Activated naive CD8-positive, alpha-beta T cell treated with anti-CD3 and anti-CD28 coated beads for 36 hours (primary cell): Measurements from ENCODE around the gene RCSD1. TPM values are rescaled to one million over a fixed set of nuclear protein-coding genes. Genes with fewer than 3 reads are reported as not detected.
"Not testable (repeated sequence)": the region's sequence is repeated elsewhere in the genome, so short reads cannot be mapped to it uniquely, and the experiment has no call there.

Experiments used
- DNase-seq: peaks from one replicate; pipeline ENCODE4 v3.0.0; 2021
- H3K27ac Mint-ChIP-seq: one replicate; pipeline ENCODE4 v1.8.0; 2022; ENCODE audit warnings: mild to moderate bottlenecking, moderate library complexity, mixed read lengths
- H3K27me3 Mint-ChIP-seq: one replicate; pipeline ENCODE4 v1.8.0; 2022; ENCODE audit warnings: mild to moderate bottlenecking, mixed read lengths
- H3K36me3 Mint-ChIP-seq: one replicate; pipeline ENCODE4 v1.8.0; 2021; ENCODE audit warnings: mild to moderate bottlenecking, mixed read lengths
- H3K4me1 Mint-ChIP-seq: one replicate; pipeline ENCODE4 v1.8.0; 2021; ENCODE audit warnings: mixed read lengths
- H3K4me3 Mint-ChIP-seq: one replicate; pipeline ENCODE4 v1.8.0; 2022; ENCODE audit warnings: mild to moderate bottlenecking, moderate library complexity, mixed read lengths
- H3K9me3 Mint-ChIP-seq: one replicate; pipeline ENCODE4 v1.8.0; 2022; ENCODE audit warnings: mixed read lengths
- total RNA-seq, 2 experiments: library from RNA; stranded (reverse); gene quantifications; one replicate each; pipeline ENCODE4 v1.2.3, GENCODE V29; 2021

The RCSD1 gene
- total RNA-seq, 2 experiments from 2014 or later = 56.4 to 58.2 TPM

DNA sequence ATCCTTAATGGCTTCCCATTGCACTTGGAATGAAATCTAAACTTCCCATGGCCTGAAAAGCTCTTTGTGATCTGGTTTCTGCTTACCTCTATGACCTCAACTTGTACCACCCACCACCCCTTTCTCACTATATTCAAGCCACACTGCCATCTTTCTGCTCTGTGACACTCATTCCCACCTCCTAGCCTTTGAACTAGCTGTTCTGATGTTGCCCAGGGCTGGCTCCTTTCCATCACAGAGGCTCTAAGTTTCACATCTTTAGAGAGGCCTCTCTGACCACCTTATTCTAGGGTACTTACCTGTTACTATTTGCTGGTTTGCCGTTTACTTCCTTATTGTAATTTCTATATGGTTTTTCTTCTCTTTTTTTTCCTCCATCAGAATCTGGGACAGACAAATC, 96.0 kb downstream of the RCSD1 start:
- Mint-ChIP-seq H3K4me1 (peaks cover 20% of the 10 kb centered on the region), H3K27me3 (no peaks in the 10 kb centered on the region), H3K4me3 (no peak overlapping the region), H3K9me3 (no peaks in the 10 kb centered on the region), H3K27ac (no peak overlapping the region), H3K36me3 (peaks cover 14% of the 10 kb centered on the region)
- DNase-seq = no peak

DNA sequence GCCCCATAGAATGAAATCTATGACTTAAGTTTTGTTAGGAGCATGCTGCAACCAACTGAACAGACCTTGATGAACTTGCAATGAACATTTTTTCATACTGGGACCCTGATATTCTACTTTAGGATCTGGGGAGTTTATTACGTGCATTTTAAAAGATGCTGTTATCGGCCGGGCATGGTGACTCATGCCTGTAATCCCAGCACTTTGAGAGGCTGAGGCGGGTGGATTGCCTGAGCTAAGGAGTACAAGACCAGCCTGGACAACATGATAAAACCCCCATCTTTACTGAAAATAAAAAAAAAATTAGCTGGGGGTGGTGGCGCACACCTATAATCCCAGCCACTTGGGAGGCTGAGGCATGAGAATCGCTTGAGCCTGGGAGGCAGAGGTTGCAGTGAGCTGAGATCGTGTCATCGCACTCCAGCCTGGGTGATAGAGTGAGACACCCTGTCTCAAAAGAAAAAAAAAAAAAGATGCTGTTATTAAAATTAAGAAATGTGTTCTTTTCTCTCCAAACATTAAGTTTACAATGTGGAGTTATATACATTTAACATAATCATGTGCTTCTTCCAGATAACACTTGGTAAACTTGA, 98.9 kb downstream of the RCSD1 start:
- peaks cover 8% of the 10 kb centered on the region for H3K4me1 Mint-ChIP-seq

DNA sequence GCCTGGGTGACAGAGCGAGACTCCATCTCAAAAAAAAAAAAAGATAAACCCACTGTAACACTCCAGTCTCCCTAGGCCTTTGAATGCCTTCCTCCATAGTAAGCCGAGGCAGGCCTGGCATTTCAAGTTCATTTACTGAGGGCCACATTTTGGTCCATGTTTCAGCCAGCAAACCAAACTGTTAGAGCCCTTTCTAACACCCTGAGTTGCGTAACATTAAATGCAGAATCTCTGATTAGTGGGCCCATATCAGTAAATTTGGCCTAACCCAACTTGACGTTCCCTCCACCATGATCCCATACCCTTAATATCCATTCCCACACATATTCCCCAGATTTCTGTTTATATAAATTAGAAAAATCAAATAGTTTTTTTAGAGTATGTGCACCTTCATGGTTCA, 104.2 kb downstream of the RCSD1 start:
- no peaks in the 10 kb centered on the region for H3K27me3 Mint-ChIP-seq
- H3K4me1 Mint-ChIP-seq = no peaks in the 10 kb centered on the region
- H3K27ac Mint-ChIP-seq = no peak overlapping the region
- H3K36me3 Mint-ChIP-seq = peaks cover 15% of the 10 kb centered on the region
- H3K9me3 Mint-ChIP-seq = peaks cover 4% of the 10 kb centered on the region
- DNase-seq = no peak
- no peak overlapping the region for H3K4me3 Mint-ChIP-seq

More for the DNA sequence above, 98.9 kb downstream of the RCSD1 start:
- Mint-ChIP-seq H3K27me3 (no peaks in the 10 kb centered on the region), H3K36me3 (peaks cover 15% of the 10 kb centered on the region), H3K27ac (no peak overlapping the region), H3K9me3 (no peaks in the 10 kb centered on the region), H3K4me3 (no peak overlapping the region)
- no peak for DNase-seq

DNA sequence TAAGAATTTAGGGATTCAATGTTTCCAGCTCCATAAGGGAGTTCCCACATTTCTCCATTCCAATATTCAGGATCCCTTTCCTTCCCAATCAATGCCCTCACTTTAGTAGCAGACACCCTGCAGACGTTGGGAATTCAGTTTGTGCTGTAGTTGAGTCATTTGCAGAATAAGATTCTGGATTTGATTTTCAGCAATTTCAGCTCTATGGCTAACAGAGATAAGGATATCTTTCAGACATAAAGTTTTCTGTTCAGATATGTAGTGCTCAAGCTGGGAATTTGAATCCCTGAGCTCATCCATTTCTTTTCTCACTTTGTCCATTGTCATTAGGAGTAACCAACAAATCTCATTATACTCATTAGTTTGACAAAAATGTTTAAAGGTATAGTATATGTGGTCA, 104.8 kb downstream of the RCSD1 start:
- Mint-ChIP-seq H3K27me3 (no peaks in the 10 kb centered on the region), H3K4me1 (no peaks in the 10 kb centered on the region), H3K4me3 (no peak overlapping the region), H3K36me3 (peaks cover 16% of the 10 kb centered on the region), H3K27ac (no peak overlapping the region), H3K9me3 (peaks cover 4% of the 10 kb centered on the region)
- DNase-seq = no peak

DNA sequence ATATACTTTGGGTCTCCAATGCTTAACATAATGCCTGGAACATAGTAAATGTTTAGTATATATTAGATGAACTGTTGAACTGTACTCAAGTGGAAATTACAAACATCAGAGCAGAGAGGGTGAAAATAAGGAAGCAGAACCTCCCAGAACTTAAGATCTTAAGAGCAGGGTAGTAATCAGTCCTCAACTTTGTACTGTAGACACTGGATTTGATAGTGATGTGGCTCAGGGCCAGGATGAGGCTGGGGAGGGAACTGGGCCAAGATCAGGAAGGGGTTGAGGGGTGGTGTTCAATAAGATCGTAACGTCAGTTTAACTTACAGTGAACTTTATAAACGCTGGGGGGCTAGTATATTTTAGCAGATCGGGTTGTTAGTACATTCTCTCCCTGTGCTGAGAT, 107.1 kb downstream of the RCSD1 start:
- no peak overlapping the region for H3K27ac Mint-ChIP-seq
- H3K9me3 Mint-ChIP-seq = peaks cover 4% of the 10 kb centered on the region
- no peaks in the 10 kb centered on the region for H3K4me1 Mint-ChIP-seq
- H3K36me3 Mint-ChIP-seq = peaks cover 10% of the 10 kb centered on the region
- no peaks in the 10 kb centered on the region for H3K27me3 Mint-ChIP-seq
- no peak overlapping the region for H3K4me3 Mint-ChIP-seq
- DNase-seq = no peak

DNA sequence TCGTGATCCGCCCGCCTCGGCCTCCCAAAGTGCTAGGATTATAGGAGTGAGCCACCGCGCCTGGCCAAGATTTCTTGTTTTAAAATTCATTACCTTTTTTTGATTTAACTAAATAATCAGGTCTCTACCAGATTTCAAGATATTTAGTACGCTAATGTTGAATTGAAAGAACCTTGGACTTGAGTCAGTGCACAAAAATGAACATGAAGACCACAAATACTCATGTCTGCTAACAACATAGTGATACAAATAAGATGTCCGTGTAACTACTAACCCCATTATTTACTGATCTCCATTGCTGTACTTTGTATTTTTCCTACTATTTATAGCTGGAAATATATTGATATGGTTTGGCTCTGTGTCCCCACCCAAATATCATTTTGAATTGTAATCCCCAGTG, 108.1 kb downstream of the RCSD1 start:
- H3K4me1 Mint-ChIP-seq = peaks cover 6% of the 10 kb centered on the region
- H3K27ac Mint-ChIP-seq = no peak overlapping the region
- no peak overlapping the region for H3K4me3 Mint-ChIP-seq
- DNase-seq = no peak
- peaks cover 10% of the 10 kb centered on the region for H3K36me3 Mint-ChIP-seq
- peaks cover 4% of the 10 kb centered on the region for H3K9me3 Mint-ChIP-seq
- no peaks in the 10 kb centered on the region for H3K27me3 Mint-ChIP-seq

DNA sequence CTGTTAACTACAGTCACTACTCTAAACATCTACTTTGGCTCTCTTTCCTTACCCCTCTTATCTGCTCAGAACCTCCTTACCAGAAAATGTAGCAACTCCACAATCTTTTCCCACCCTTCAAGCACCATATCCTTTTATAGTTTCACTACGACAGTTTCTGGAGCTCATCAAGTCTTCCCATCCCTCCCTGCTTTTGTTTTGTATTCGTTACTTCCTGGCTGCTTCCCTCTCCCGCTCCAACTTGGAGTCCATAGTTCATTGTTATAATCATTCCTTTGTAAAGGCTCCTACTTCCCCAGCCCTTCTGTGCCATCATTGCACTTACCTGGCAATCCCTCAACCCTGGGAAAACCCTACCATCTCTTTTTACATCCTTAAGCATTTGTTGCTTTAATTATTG, 109.7 kb downstream of the RCSD1 start:
- Mint-ChIP-seq H3K4me3 (no peak overlapping the region), H3K9me3 (peaks cover 4% of the 10 kb centered on the region), H3K27me3 (no peaks in the 10 kb centered on the region), H3K36me3 (peaks cover 7% of the 10 kb centered on the region), H3K27ac (no peak overlapping the region), H3K4me1 (peaks cover 7% of the 10 kb centered on the region)
- no peak for DNase-seq

DNA sequence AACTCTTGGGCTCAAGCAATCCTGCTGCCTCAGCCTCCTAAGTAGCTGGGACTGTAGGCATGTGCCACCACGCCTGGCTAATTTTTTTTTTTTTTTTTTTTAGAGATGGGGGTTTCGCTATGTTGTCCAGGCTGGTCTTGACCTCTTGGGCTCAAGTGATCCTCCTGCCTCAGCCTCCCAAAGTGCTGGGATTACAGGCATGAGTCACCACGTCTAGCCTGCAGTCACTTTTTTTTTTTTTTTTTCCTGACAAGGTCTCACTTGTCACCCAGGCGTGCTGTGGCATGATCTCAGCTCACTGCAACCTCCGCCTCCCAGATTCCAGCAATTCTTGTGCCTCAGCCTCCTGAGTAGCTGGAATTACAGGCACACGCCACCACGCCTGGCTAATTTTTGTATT, 111.1 kb downstream of the RCSD1 start:
- DNase-seq, H3K4me1 Mint-ChIP-seq, H3K9me3 Mint-ChIP-seq: not testable (repeated sequence)

DNA sequence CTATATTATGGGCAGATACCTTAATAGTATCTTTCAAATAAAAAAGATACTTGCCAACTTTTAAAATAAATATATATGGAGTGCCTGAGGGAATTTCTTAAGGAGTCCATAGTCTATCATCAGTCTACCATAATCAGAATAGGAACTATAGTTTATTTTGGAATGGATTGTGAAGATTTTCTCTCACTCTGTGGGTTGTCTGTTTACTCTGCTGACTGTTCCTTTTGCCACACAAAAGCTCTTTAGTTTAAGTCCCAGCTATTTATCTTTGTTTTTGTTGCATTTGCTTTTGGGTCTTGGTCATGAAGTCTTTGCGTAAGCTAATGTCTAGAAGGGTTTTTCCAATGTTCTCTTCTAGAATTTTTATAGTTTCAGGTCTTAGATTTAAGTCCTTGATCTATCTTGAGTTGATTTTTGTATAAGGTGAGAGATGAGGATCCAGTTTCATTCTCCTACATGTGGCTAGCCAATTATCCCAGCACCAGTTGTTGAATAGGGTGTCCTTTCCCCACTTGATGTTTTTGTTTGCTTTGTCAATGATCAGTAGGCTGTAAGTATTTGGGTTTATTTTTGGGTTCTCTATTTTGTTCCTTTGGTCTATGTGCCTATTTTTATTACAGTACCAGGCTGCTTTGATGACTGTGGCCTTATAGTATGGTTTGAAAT, 112.5 kb downstream of the RCSD1 start:
- DNase-seq, H3K27ac Mint-ChIP-seq, H3K9me3 Mint-ChIP-seq, H3K4me1 Mint-ChIP-seq, H3K36me3 Mint-ChIP-seq, H3K27me3 Mint-ChIP-seq, H3K4me3 Mint-ChIP-seq: not testable (repeated sequence)

More for the DNA sequence above, 111.1 kb downstream of the RCSD1 start:
- H3K27me3 Mint-ChIP-seq, H3K27ac Mint-ChIP-seq, H3K4me3 Mint-ChIP-seq, H3K36me3 Mint-ChIP-seq: not testable (repeated sequence)

DNA sequence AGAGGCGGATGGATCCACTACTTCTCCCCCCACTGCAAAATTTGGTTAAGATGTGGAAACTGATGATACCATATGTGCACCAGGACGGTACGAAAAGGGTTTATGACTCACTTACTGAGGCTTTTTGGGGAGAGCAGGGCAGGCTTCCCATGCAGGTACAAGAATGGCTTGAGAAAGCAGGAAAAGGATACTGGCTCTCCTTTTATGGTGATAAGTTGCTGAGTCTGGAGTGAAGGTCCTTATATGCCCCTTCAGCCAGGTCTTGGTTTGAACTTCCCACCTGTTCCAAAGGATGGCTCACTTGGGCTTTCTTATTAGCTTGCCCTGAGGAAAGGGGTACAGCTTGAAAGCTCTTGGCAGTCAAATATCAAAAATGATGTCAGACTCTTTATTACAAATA, 114.9 kb downstream of the RCSD1 start:
- peaks cover 12% of the 10 kb centered on the region for H3K4me1 Mint-ChIP-seq
- no peak overlapping the region for H3K27ac Mint-ChIP-seq
- no peaks in the 10 kb centered on the region for H3K9me3 Mint-ChIP-seq
- no peak for DNase-seq
- peaks cover 1% of the 10 kb centered on the region for H3K36me3 Mint-ChIP-seq
- no peaks in the 10 kb centered on the region for H3K27me3 Mint-ChIP-seq
- no peak overlapping the region for H3K4me3 Mint-ChIP-seq

DNA sequence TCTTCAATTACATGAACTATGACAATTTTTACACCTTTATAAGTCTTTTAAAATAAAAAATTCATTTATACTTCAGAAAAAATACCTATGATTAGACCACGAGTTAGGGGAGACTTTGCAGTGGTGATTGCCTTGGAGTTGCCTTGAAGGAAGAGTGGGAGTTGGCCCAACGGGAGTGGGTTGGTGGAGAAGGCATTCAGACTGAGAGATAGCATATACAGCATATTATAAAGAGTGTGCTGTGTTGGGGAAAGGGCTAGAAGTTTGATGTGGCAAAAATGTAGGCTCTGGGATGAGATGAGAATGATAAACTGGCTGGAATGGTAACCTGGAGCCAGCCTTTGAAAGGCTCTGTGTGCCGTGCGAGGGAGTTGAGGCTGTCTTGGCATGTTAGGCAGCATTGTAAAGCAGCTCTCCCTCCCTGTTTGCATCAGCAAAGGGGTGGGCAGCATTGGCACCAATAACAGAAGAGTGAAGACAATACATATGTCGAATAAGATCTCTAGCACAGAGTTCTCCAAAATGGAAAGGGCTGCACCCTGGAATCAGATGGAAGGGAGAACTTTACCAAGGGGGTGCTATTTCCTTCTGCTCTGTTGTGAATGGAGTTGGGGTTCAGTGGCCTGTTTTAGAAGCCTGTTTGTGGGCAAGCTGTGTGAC, 116.1 kb downstream of the RCSD1 start:
- H3K36me3 Mint-ChIP-seq = no peaks in the 10 kb centered on the region
- no peaks in the 10 kb centered on the region for H3K27me3 Mint-ChIP-seq
- H3K4me3 Mint-ChIP-seq = no peak overlapping the region
- no peak overlapping the region for H3K27ac Mint-ChIP-seq
- H3K4me1 Mint-ChIP-seq = peaks cover 12% of the 10 kb centered on the region
- DNase-seq = no peak
- H3K9me3 Mint-ChIP-seq = no peaks in the 10 kb centered on the region

DNA sequence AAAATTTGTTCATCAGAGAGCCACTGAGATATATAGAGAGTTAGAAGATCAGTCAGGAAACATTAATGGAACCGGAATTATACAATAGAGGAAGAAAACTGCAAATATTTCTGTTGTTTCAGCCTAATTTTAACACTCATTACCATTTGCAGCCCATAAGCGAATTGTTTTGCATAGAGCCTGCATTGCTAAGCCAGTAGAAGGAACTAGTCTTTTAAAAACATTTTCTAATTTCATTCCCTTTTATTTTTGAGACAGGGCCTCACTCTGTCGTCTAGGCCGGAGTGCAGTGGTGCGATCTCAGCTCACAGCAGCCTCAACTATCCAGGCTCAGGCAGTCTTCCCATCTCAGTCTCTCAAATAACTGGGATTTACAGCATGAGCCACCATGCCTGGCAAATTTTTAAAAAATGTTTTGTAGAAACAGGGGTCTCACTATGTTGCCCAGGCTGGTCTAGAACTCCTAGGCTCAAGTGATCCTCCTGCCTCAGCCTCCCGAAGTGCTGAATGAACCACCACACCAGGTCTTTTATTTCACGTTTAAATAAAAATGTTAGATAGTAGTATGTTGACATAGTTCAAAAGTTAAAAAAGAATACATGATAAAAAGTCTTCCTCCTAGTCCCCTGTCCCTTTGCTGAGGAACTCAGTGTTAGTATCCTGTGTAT, 117.1 kb downstream of the RCSD1 start:
- H3K4me3 Mint-ChIP-seq = no peak overlapping the region
- no peak for DNase-seq
- no peak overlapping the region for H3K27ac Mint-ChIP-seq
- no peaks in the 10 kb centered on the region for H3K9me3 Mint-ChIP-seq
- peaks cover 15% of the 10 kb centered on the region for H3K4me1 Mint-ChIP-seq
- H3K27me3 Mint-ChIP-seq = no peaks in the 10 kb centered on the region
- H3K36me3 Mint-ChIP-seq = peaks cover 2% of the 10 kb centered on the region

DNA sequence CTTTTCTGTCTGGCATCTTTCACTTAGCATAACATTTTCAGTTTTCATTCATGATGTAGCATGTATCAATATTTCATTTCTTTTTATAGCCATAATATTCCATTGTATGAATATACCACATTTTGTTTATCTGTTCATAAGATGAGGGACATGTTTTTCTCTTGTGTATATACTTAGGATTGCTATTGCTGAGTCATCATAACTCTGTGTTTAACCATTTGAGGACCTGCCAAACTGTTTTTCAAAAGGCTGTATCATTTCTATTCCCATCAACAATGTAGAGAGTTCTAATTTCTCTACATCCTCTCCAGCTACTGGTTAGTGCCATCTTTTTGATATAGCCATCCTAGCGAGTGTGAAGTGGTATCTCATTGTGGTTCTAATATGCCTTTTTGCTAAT, 118.0 kb downstream of the RCSD1 start:
- Mint-ChIP-seq H3K4me1 (peaks cover 18% of the 10 kb centered on the region), H3K36me3 (peaks cover 2% of the 10 kb centered on the region), H3K27ac (no peak overlapping the region), H3K9me3 (no peaks in the 10 kb centered on the region), H3K4me3 (no peak overlapping the region), H3K27me3 (no peaks in the 10 kb centered on the region)
- DNase-seq = no peak

DNA sequence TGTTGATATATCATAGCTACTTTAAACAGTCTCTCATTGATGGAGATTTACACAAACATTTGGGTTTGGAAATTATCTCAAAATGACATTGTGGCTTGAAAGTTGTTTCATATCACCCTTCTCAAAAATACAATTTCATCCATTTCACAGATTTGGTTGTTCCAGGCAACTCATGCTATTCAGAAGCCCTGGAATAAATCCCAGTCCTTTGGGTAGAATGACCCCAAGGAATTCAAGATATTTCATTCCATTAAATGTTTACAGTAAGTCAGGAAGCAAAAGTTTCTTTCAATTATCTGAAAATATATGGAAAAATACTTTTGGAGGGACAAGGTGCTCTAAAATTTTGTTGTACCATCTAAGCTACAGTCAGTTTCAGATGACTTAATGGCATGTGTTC, 118.9 kb downstream of the RCSD1 start:
- Mint-ChIP-seq H3K4me1 (peaks cover 21% of the 10 kb centered on the region), H3K9me3 (no peaks in the 10 kb centered on the region), H3K27ac (no peak overlapping the region), H3K27me3 (no peaks in the 10 kb centered on the region), H3K36me3 (peaks cover 2% of the 10 kb centered on the region), H3K4me3 (no peak overlapping the region)
- DNase-seq = no peak

DNA sequence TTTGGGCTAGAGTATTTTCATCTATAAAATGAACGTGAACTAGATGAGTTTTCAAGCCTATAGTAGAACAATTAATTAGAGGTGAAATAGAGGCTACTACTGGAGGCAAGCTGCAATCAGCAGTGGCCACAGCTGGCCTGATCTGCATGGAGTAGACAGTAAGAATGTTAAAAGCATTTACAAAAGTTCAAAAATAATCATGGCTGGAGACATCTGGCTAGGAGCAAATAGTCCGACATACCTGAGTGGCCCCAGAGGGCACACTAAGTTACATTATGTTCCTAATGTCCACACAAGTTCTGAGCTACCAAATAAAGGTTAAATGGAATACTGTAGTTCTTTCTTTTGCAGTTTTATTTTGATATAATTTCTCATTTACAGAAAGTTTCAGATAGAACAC, 119.7 kb downstream of the RCSD1 start:
- Mint-ChIP-seq H3K4me1 (peaks cover 20% of the 10 kb centered on the region), H3K36me3 (peaks cover 2% of the 10 kb centered on the region), H3K27ac (no peak overlapping the region), H3K27me3 (no peaks in the 10 kb centered on the region), H3K4me3 (no peak overlapping the region), H3K9me3 (no peaks in the 10 kb centered on the region)
- no peak for DNase-seq
